GM12878 (cell line): ENCODE measurements around the gene INO80C. TPM values are rescaled to one million over a fixed set of nuclear protein-coding genes. Genes with fewer than 3 reads are reported as not detected.

Source experiments
- ATAC-seq: fragments of 200-7000 bp; cut with Tn5 transposase; 3 replicates; pipeline ENCODE4 v1.9.1; 2020; ENCODE audit warnings: mild to moderate bottlenecking, moderate library complexity
- BruUV-seq: library from RNA; stranded (reverse); fragments of 400-500 nt; replicated peaks from 2 replicates; lab custom pipeline; 2021; lab: Mats Ljungman, UMichigan
- CTCF ChIA-PET: fragments of 300-600 bp; sonication (Branson Sonifier 250); formaldehyde crosslinking; extraction: SDS; loops from one replicate; lab custom pipeline; 2021; ENCODE audit warnings: inconsistent platforms; lab: Yijun Ruan, JAX
- POLR2A ChIA-PET: fragments of 350-600 bp; formaldehyde crosslinking; extraction: SDS; loops from one replicate; lab custom pipeline; 2021; ENCODE audit warnings: inconsistent platforms; lab: Charles Lee
- RAD21 ChIA-PET: fragments of 300-600 bp; sonication (Branson Sonifier 250); formaldehyde crosslinking; loops from one replicate; lab custom pipeline; 2023; ENCODE audit warnings: antibody characterized with exemption; ENCODE audit not compliant: unreplicated experiment; lab: Charles Lee
- SMC1A ChIA-PET: fragments of 300-600 bp; sonication (Branson Sonifier 250); formaldehyde crosslinking; loops from one replicate; lab custom pipeline; 2023; ENCODE audit not compliant: unreplicated experiment, uncharacterized antibody; lab: Charles Lee
- DNase-seq: peaks from one replicate; pipeline ENCODE4 v3.0.0-alpha.2; 2011; ENCODE audit warnings: low read depth, low spot score
- FAIRE-seq: peaks from 3 replicates; lab custom pipeline; 2011; peaks lifted over from hg19 to GRCh38; lab: Jason Lieb, UNC
- H2AFZ ChIP-seq: 2 replicates; pipeline ENCODE4 v1.6.0; 2011; ENCODE audit warnings: low read depth, low read length, control low read depth; ENCODE audit not compliant: control insufficient read depth
- H3K27ac ChIP-seq: 2 replicates; pipeline ENCODE4 v1.5.1; 2011; ENCODE audit warnings: control low read depth; ENCODE audit not compliant: control insufficient read depth, insufficient read depth
- H3K27me3 ChIP-seq, 2 experiments: replicated peaks in 1 of 2; 2 replicates each; pipeline versions ENCODE4 v1.6.0 to v1.6.1; 2011; ENCODE audit warnings: low read length in 1 of 2; ENCODE audit not compliant: control insufficient read depth in 2 of 2, insufficient read depth in 2 of 2
- H3K36me3 ChIP-seq, 2 experiments: 2 replicates each; pipeline ENCODE4 v1.5.1; 2011; ENCODE audit warnings: low read length in 1 of 2; ENCODE audit not compliant: control insufficient read depth in 2 of 2, insufficient read depth in 2 of 2
- H3K4me1 ChIP-seq: 2 replicates; pipeline ENCODE4 v1.6.1; 2011; ENCODE audit warnings: mild to moderate bottlenecking, low read length, moderate library complexity, mixed read lengths; ENCODE audit not compliant: control insufficient read depth, insufficient read depth
- H3K4me2 ChIP-seq: 2 replicates; pipeline ENCODE4 v1.6.0; 2011; ENCODE audit warnings: control low read depth; ENCODE audit not compliant: control insufficient read depth, insufficient read depth
- H3K4me3 ChIP-seq: fragments of 200-600 bp; sonication (generic); 2 replicates; pipeline ENCODE4 v1.5.1; 2016
- H3K79me2 ChIP-seq: 2 replicates; pipeline ENCODE4 v1.6.0; 2011; ENCODE audit warnings: low read length; ENCODE audit not compliant: control insufficient read depth, insufficient read depth
- H3K9ac ChIP-seq: 2 replicates; pipeline ENCODE4 v1.8.0; 2011; ENCODE audit warnings: low read length, control low read depth, mixed read lengths; ENCODE audit not compliant: control insufficient read depth, insufficient read depth
- H3K9me3 ChIP-seq: replicated peaks from 3 replicates; pipeline ENCODE4 v1.5.1; 2011; ENCODE audit warnings: mild to moderate bottlenecking, low read length; ENCODE audit not compliant: control insufficient read depth, insufficient read depth
- H4K20me1 ChIP-seq: 2 replicates; pipeline ENCODE4 v1.6.0; 2011; ENCODE audit not compliant: control insufficient read depth, insufficient read depth
- ASH2L ChIP-seq: fragments of 300-600, 200-600 bp; sonication (generic); IDR thresholded peaks from 2 replicates; pipeline ENCODE4 v1.6.1; 2017; ENCODE audit warnings: low read depth, mild to moderate bottlenecking, borderline replicate concordance
- ATF7 ChIP-seq: fragments of 450-650 bp; IDR thresholded peaks from 2 replicates; pipeline ENCODE4 v1.6.1; 2016; ENCODE audit warnings: low read depth, mild to moderate bottlenecking
- ETV6 ChIP-seq, 2 experiments: fragments of 450-650 bp in 1 of 2; IDR thresholded peaks in 1 of 2; conservative IDR thresholded peaks in 1 of 2; 2 replicates each; pipeline ENCODE4 v1.6.1; 2014; ENCODE audit warnings: antibody characterized with exemption in 1 of 2, borderline replicate concordance in 1 of 2, low read depth in 1 of 2, mild to moderate bottlenecking in 1 of 2, moderate library complexity in 1 of 2
- FOXM1 ChIP-seq: IDR thresholded peaks from 2 replicates; pipeline ENCODE4 v1.6.1; 2012; ENCODE audit warnings: low read depth, mild to moderate bottlenecking, inconsistent platforms, low read length, moderate library complexity
- KDM1A ChIP-seq: fragments of 200-600 bp; sonication (generic); IDR thresholded peaks from 2 replicates; pipeline ENCODE4 v1.6.1; 2016; ENCODE audit warnings: borderline replicate concordance
- RFX5 ChIP-seq: IDR thresholded peaks from 2 replicates; pipeline ENCODE4 v1.6.1; 2011; ENCODE audit warnings: low read depth, low read length, improper control_type of control experiment
- SIN3A ChIP-seq: IDR thresholded peaks from 2 replicates; pipeline ENCODE4 v1.6.1; 2012; ENCODE audit warnings: low read depth, low read length, improper control_type of control experiment
- SP1 ChIP-seq: IDR thresholded peaks from one replicate; pipeline ENCODE4 v1.6.1; 2011; ENCODE audit warnings: low read depth, low read length
- TAF1 ChIP-seq: IDR thresholded peaks from 2 replicates; pipeline ENCODE4 v1.6.1; 2011; ENCODE audit warnings: mild to moderate bottlenecking, low read depth, low read length, borderline replicate concordance
- ZNF622 ChIP-seq: fragments of 450-650 bp; IDR thresholded peaks from 2 replicates; pipeline ENCODE4 v1.6.1; 2017; ENCODE audit warnings: mild to moderate bottlenecking, inconsistent platforms
- WGBS: methylation state at CpG from one replicate; pipeline ENCODE4 v1.1.6; 2016; ENCODE audit warnings: low lambda C conversion rate; ENCODE audit not compliant: insufficient replicate concordance, insufficient coverage; ENCODE audit errors: missing lambda C conversion rate; 5-methylcytosine and 5-hydroxymethylcytosine counted together
- in situ Hi-C: fragments of 300-500 bp; cut with MboI; formaldehyde crosslinking; loops from 9 replicates; pipeline ENCODE4 v1.14.3; 2018; ENCODE audit warnings: mixed read lengths
- intact Hi-C: fragments of 100-400 bp; cut with micrococcal nuclease; formaldehyde crosslinking; loops from one replicate; pipeline ENCODE4 v1.14.2; 2022; ENCODE audit not compliant: unreplicated experiment
- polyA plus RNA-seq, 11 experiments: library from polyadenylated mRNA; depleted of rRNA in 4 of 11; unstranded in 6 of 11; stranded (reverse) in 5 of 11; fragments of >200 nt; fragmentation: Nextera tagmentation in 4 of 11; fragmentation: Illumina TruSeq in 1 of 11; extraction: Ambion mirVana in 4 of 11; extraction: Trizol in 1 of 11; gene quantifications; 1 replicate in 1 of 11; 2 replicates in 10 of 11; pipeline versions ENCODE4 v1.2.1 to v1.2.3, GENCODE V29; 2011 to 2016; ENCODE audit warnings: inconsistent platforms in 2 of 11, missing spikeins in 2 of 11, low read depth in 1 of 11
- total RNA-seq, 4 experiments: library from RNA; depleted of rRNA in 3 of 4; stranded (reverse); fragments of >200 nt in 3 of 4; fragmentation: Illumina TruSeq in 1 of 4; extraction: Trizol in 1 of 4; gene quantifications; 2 replicates each; pipeline versions ENCODE4 v1.2.1 to v1.2.3, GENCODE V29; 2013 to 2021
- TF ChIP-seq, protein P1 (sequence below): IDR thresholded peaks from 2 replicates; pipeline ENCODE4 v1.6.1; 2012; ENCODE audit warnings: low read depth, low read length, improper control_type of control experiment
- TF ChIP-seq, protein P2 (sequence below): IDR thresholded peaks from 2 replicates; pipeline ENCODE4 v1.6.1; 2012; ENCODE audit warnings: low read length, inconsistent platforms
- TF ChIP-seq, protein P3 (sequence below): fragments of 450-650 bp; IDR thresholded peaks from 2 replicates; pipeline ENCODE4 v1.6.1; 2017; ENCODE audit warnings: mild to moderate bottlenecking
- TF ChIP-seq, protein P4 (sequence below): fragments of 150-350 bp; IDR thresholded peaks from 2 replicates; pipeline ENCODE4 v1.6.1; 2014; ENCODE audit warnings: mild to moderate bottlenecking, low read depth, low read length
- TF ChIP-seq, protein P5 (sequence below): fragments of 450-650 bp; IDR thresholded peaks from 2 replicates; pipeline ENCODE4 v1.6.1; 2017; ENCODE audit warnings: mild to moderate bottlenecking, low read depth, inconsistent platforms; ENCODE audit not compliant: poor library complexity, severe bottlenecking

Gene INO80C
- total and polyA plus RNA-seq, 10 of the 15 experiments (the other 5 are each of a cell fraction or from before 2014, with no cell fraction given) = 9.9 to 43.2 (median 30.1) TPM

DNA sequence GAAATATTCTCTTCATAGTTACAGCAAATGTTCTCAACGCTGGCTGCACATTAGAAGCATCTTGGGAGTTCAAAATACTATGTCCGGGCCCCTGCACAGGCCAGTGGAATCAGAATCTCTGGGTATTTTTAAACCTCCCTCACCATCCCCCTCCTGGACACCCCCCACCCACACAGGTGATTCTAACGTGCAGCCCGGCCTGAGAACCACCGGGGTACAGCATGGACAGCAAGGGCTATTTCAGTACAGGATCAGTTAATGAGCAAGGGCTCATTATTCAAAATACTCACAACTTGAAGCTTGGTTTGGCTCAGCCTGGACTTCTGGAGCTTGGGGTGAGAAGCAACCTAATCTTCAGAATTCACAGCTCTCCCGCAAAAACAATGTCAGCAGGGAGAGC is 31.4 kb downstream of the INO80C start (continued):
- TF ChIP-seq, protein P1, sequence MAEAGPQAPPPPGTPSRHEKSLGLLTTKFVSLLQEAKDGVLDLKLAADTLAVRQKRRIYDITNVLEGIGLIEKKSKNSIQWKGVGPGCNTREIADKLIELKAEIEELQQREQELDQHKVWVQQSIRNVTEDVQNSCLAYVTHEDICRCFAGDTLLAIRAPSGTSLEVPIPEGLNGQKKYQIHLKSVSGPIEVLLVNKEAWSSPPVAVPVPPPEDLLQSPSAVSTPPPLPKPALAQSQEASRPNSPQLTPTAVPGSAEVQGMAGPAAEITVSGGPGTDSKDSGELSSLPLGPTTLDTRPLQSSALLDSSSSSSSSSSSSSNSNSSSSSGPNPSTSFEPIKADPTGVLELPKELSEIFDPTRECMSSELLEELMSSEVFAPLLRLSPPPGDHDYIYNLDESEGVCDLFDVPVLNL = no peak
- TF ChIP-seq TAF1 = no peak
- TF ChIP-seq ATF7 = no peak
- TF ChIP-seq, protein P2, sequence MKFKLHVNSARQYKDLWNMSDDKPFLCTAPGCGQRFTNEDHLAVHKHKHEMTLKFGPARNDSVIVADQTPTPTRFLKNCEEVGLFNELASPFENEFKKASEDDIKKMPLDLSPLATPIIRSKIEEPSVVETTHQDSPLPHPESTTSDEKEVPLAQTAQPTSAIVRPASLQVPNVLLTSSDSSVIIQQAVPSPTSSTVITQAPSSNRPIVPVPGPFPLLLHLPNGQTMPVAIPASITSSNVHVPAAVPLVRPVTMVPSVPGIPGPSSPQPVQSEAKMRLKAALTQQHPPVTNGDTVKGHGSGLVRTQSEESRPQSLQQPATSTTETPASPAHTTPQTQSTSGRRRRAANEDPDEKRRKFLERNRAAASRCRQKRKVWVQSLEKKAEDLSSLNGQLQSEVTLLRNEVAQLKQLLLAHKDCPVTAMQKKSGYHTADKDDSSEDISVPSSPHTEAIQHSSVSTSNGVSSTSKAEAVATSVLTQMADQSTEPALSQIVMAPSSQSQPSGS = 0 out of 2 replicates have a peak, but pooled peaks have one; percentile 24
- TF ChIP-seq ASH2L = no peak
- TF ChIP-seq RFX5 = no peak
- TF ChIP-seq, protein P3, sequence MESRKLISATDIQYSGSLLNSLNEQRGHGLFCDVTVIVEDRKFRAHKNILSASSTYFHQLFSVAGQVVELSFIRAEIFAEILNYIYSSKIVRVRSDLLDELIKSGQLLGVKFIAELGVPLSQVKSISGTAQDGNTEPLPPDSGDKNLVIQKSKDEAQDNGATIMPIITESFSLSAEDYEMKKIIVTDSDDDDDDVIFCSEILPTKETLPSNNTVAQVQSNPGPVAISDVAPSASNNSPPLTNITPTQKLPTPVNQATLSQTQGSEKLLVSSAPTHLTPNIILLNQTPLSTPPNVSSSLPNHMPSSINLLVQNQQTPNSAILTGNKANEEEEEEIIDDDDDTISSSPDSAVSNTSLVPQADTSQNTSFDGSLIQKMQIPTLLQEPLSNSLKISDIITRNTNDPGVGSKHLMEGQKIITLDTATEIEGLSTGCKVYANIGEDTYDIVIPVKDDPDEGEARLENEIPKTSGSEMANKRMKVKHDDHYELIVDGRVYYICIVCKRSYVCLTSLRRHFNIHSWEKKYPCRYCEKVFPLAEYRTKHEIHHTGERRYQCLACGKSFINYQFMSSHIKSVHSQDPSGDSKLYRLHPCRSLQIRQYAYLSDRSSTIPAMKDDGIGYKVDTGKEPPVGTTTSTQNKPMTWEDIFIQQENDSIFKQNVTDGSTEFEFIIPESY = no peak
- TF ChIP-seq, all 136 proteins: peak for 12

DNA sequence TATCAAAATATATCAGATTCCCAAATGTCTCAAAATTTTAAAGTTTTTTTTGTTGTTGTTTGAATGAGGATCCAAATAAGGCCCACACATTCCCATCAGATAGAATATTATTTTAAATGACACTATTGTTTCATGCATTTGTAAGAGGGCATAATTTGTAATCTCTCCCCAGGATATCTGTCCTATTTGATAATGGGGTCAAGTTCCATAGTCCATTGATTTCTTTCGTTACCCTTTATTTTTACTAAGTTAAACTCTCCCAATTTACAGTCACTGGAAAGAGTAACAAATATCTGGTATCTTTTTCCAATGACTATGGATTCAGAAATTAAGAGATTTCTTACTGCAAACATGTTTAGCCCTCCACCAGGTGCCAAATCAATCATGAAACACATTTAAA is 32.4 kb downstream of the INO80C start:
- POLR2A ChIA-PET = interaction anchor here (2.9 to 3.4 kb wide), 2 partner anchors 13 to 29 kb away, joined by 16 to 18 read pairs; no protein-coding TSS in a partner anchor
- Histone ChIP-seq H3K9me3 (no peaks in the 10 kb centered on the region), H3K9ac (no peak overlapping the region), H2AFZ (no peak overlapping the region), H3K4me1 (peaks cover 17% of the 10 kb centered on the region), H3K36me3 (no peaks in the 10 kb centered on the region; a peak in 1 of 4 replicates), H3K79me2 (no peaks in the 10 kb centered on the region), H3K4me2 (no peak overlapping the region), H3K27ac (no peak overlapping the region), H3K27me3 (no peaks in the 10 kb centered on the region), H4K20me1 (no peaks in the 10 kb centered on the region), H3K4me3 (no peak overlapping the region)
- in situ Hi-C loops = no loop called here
- SMC1A ChIA-PET = interaction anchor here (6.2 kb wide), 1 partner anchor 15 kb away, joined by 67 read pairs; no protein-coding TSS in a partner anchor
- no peak for ATAC-seq
- no peak for FAIRE-seq
- intact Hi-C loops = no loop called here
- 100% methylated on average over 1 of the region's 1 CpG for WGBS
- CTCF ChIA-PET = no interaction called here
- RAD21 ChIA-PET = interaction anchor here (0.6 to 1.6 kb wide), 4 partner anchors 12 to 50 kb away, joined by 3 to 5 read pairs (median 3); no protein-coding TSS in a partner anchor
- BruUV-seq = no TSS peak
- DNase-seq = no peak
- TF ChIP-seq ZNF622 (no peak), ETV6 (conservative IDR thresholded peaks at IDR 0.05 in 1 of 2, IDR thresholded peaks at IDR 0.05 in 1 of 2; ENCODE audit: borderline replicate concordance in 1 of 2, low read depth in 1 of 2) (no peak), FOXM1 (no peak), KDM1A (no peak), SIN3A (no peak), SP1 (no peak)
- TF ChIP-seq, protein P4, sequence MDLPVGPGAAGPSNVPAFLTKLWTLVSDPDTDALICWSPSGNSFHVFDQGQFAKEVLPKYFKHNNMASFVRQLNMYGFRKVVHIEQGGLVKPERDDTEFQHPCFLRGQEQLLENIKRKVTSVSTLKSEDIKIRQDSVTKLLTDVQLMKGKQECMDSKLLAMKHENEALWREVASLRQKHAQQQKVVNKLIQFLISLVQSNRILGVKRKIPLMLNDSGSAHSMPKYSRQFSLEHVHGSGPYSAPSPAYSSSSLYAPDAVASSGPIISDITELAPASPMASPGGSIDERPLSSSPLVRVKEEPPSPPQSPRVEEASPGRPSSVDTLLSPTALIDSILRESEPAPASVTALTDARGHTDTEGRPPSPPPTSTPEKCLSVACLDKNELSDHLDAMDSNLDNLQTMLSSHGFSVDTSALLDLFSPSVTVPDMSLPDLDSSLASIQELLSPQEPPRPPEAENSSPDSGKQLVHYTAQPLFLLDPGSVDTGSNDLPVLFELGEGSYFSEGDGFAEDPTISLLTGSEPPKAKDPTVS = no peak
- TF ChIP-seq, protein P5, sequence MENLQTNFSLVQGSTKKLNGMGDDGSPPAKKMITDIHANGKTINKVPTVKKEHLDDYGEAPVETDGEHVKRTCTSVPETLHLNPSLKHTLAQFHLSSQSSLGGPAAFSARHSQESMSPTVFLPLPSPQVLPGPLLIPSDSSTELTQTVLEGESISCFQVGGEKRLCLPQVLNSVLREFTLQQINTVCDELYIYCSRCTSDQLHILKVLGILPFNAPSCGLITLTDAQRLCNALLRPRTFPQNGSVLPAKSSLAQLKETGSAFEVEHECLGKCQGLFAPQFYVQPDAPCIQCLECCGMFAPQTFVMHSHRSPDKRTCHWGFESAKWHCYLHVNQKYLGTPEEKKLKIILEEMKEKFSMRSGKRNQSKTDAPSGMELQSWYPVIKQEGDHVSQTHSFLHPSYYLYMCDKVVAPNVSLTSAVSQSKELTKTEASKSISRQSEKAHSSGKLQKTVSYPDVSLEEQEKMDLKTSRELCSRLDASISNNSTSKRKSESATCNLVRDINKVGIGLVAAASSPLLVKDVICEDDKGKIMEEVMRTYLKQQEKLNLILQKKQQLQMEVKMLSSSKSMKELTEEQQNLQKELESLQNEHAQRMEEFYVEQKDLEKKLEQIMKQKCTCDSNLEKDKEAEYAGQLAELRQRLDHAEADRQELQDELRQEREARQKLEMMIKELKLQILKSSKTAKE = no peak
